K562 (cell line): ENCODE data around the gene MTHFS. TPM values are rescaled to one million over a fixed set of nuclear protein-coding genes. Genes with fewer than 3 reads are reported as not detected.

Experiments used
- E2F5 ChIP-seq: sonication (generic); formaldehyde crosslinking; IDR thresholded peaks from 2 replicates; pipeline ENCODE4 v1.8.0; 2022; ENCODE audit warnings: mild to moderate bottlenecking, missing genetic modification reagents
- JUND ChIP-seq, 2 experiments: IDR thresholded peaks; 2 replicates in 1 of 2; 3 replicates in 1 of 2; pipeline ENCODE4 v1.6.1; 2011; ENCODE audit warnings: borderline replicate concordance in 2 of 2, low read depth in 2 of 2, low read length in 2 of 2, improper control_type of control experiment in 1 of 2, missing biosample characterization in 1 of 2, missing genetic modification characterization in 1 of 2, missing genetic modification reagents in 1 of 2
- MYBL2 ChIP-seq, 2 experiments: fragments of 450-650 bp in 1 of 2; sonication (generic) in 1 of 2; formaldehyde crosslinking in 1 of 2; IDR thresholded peaks; 2 replicates each; pipeline versions ENCODE4 v1.6.1 to v1.8.1; 2017 to 2022; ENCODE audit warnings: borderline replicate concordance in 1 of 2, inconsistent platforms in 1 of 2, low read depth in 1 of 2, mild to moderate bottlenecking in 1 of 2, missing genetic modification reagents in 1 of 2, moderate library complexity in 1 of 2
- TEAD1 ChIP-seq, 2 experiments: fragments of 450-650 bp in 1 of 2; sonication (generic) in 1 of 2; formaldehyde crosslinking; IDR thresholded peaks; 2 replicates each; pipeline versions ENCODE4 v1.4.0 to v1.8.0; 2020 to 2022; ENCODE audit warnings: mild to moderate bottlenecking in 2 of 2, missing genetic modification reagents in 1 of 2
- XRCC4 ChIP-seq: IDR thresholded peaks from one replicate; pipeline ENCODE4 v1.6.1; 2011; ENCODE audit not compliant: insufficient read depth, insufficient read length; ENCODE audit errors: extremely low read depth
- ZBTB40 ChIP-seq, 2 experiments: fragments of 450-650 bp in 1 of 2; sonication (generic) in 1 of 2; formaldehyde crosslinking in 1 of 2; IDR thresholded peaks; 2 replicates each; pipeline versions ENCODE4 v1.7.1 to v1.9.0; 2016 to 2022; ENCODE audit warnings: inconsistent platforms in 1 of 2, mild to moderate bottlenecking in 1 of 2, missing genetic modification reagents in 1 of 2
- ZBTB43 ChIP-seq: sonication (generic); formaldehyde crosslinking; IDR thresholded peaks from 2 replicates; pipeline ENCODE4 v1.8.0; 2023; ENCODE audit warnings: mild to moderate bottlenecking, missing genetic modification reagents
- ZFP30 ChIP-seq: fragments of 250-450 bp; sonication (Bioruptor Pico); IDR thresholded peaks from 2 replicates; pipeline ENCODE4 v1.8.0; 2022; ENCODE audit warnings: moderate library complexity, mild to moderate bottlenecking, inconsistent platforms, borderline replicate concordance
- ZNF175 ChIP-seq: fragments of 200-800 bp; sonication (Bioruptor generic); IDR thresholded peaks from 2 replicates; pipeline ENCODE4 v1.6.1; 2016; ENCODE audit warnings: low read depth, mild to moderate bottlenecking, missing genetic modification characterization, missing compliant biosample characterization
- ZNF445 ChIP-seq: fragments of 250-450 bp; sonication (Bioruptor Pico); IDR thresholded peaks from 2 replicates; pipeline ENCODE4 v1.4.0; 2020; ENCODE audit warnings: low read depth, mild to moderate bottlenecking, moderate library complexity
- ZNF76 ChIP-seq: fragments of 250-450 bp; sonication (Bioruptor Pico); IDR thresholded peaks from 2 replicates; pipeline ENCODE4 v1.4.0; 2020; ENCODE audit warnings: mild to moderate bottlenecking, moderate library complexity, borderline replicate concordance
- ZNF785 ChIP-seq: fragments of 250-450 bp; sonication (Bioruptor Pico); IDR thresholded peaks from 2 replicates; pipeline ENCODE4 v1.4.0; 2020; ENCODE audit warnings: mild to moderate bottlenecking
- ZSCAN32 ChIP-seq: fragments of 450-650 bp; formaldehyde crosslinking; IDR thresholded peaks from 2 replicates; pipeline ENCODE4 v1.4.0; 2020; ENCODE audit warnings: mild to moderate bottlenecking, moderate library complexity
- ZZZ3 ChIP-seq: fragments of 450-650 bp; IDR thresholded peaks from 2 replicates; pipeline ENCODE4 v1.6.1; 2016; ENCODE audit warnings: antibody characterized with exemption, mild to moderate bottlenecking, moderate library complexity
- polyA plus RNA-seq, 8 experiments: library from polyadenylated mRNA; depleted of rRNA in 4 of 8; stranded (reverse) in 5 of 8; unstranded in 3 of 8; fragments of >200 nt; fragmentation: Nextera tagmentation in 2 of 8; fragmentation: Illumina TruSeq in 1 of 8; extraction: Ambion mirVana in 2 of 8; extraction: Trizol in 1 of 8; gene quantifications; 2 replicates each; pipeline versions ENCODE4 v1.2.1 to v1.2.3, GENCODE V29; 2011 to 2014; ENCODE audit warnings: inconsistent platforms in 1 of 8, missing spikeins in 1 of 8
- total RNA-seq, 7 experiments: library from RNA; depleted of rRNA in 6 of 7; stranded (reverse); fragments of >200 nt in 6 of 7; fragmentation: Illumina TruSeq in 2 of 7; extraction: Trizol in 2 of 7; gene quantifications; 2 replicates each; pipeline versions ENCODE4 v1.2.1 to v1.2.3, GENCODE V29; 2011 to 2021; ENCODE audit warnings: low replicate concordance in 1 of 7

The MTHFS gene
- total and polyA plus RNA-seq, 9 of the 15 experiments (the other 6 are each of a cell fraction or from before 2014, with no cell fraction given) = 17.8 to 79.3 (median 41.7) TPM

GRCh38 chr15:79896634-79897379 lies at the start of gene MTHFS (continued):
- TF ChIP-seq ZBTB40 (IDR thresholded peaks at IDR 0.05) (peak; percentile 59), ZBTB40 (CRISPR knock-in tag; IDR thresholded peaks at IDR 0.05) (no peak), ZFP30 (no peak), ZNF175 (CRISPR knock-in tag) (no peak), XRCC4 (no peak), ZNF76 (peak; percentile 83; the same call in 1 of the 2 replicates), ZZZ3 (no peak), ZNF445 (no peak), ZSCAN32 (CRISPR knock-in tag) (no peak), MYBL2 (IDR thresholded peaks at IDR 0.05; ENCODE audit: low read depth) (no peak), MYBL2 (CRISPR knock-in tag; IDR thresholded peaks at IDR 0.05; ENCODE audit: borderline replicate concordance) (no peak), ZNF785 (no peak), E2F5 (no peak; the same call in 1 of the 2 replicates), JUND (IDR thresholded peaks at IDR 0.05; ENCODE audit: borderline replicate concordance, low read depth, low read length) (no peak), JUND (tag; IDR thresholded peaks at IDR 0.05; ENCODE audit: borderline replicate concordance, low read depth, low read length) (no peak; the same call in 2 of the 3 replicates), ZBTB43 (CRISPR knock-in tag) (no peak), TEAD1 (CRISPR knock-in tag; IDR thresholded peaks at IDR 0.05) (peak in 1 of 2 experiments; percentile 84; a peak in 2 of 4 replicates)
